ENCODE data around the gene RPL22L1. TPM values are rescaled to one million over a fixed set of nuclear protein-coding genes. Genes with fewer than 3 reads are reported as not detected.
"Not testable (repeated sequence)": the region's sequence is repeated elsewhere in the genome, so short reads cannot be mapped to it uniquely, and the experiment has no call there.

Gene RPL22L1
- total RNA-seq, 1 experiment from 2014 or later, result 43.1 TPM

GRCh38 chr3:170908235-170909116, 38.5 kb upstream of the RPL22L1 start, which contains the start of gene EIF5A2:
Gene EIF5A2 (minus strand): TSS chr3:170908637. CDS start chr3:170907806, 831 bp downstream.
- H3K79me2 ChIP-seq (ENCODE audit: low read length), result no peaks in the 10 kb centered on the region
- no peaks in the 10 kb centered on the region for H3K27me3 ChIP-seq (ENCODE audit: low read length)
- H2AFZ ChIP-seq (ENCODE audit: low read length), result no peak within 1 kb of the TSS
- H4K20me1 ChIP-seq (ENCODE audit: insufficient read depth, low read depth, low read length), result no peaks in the 10 kb centered on the region
- no peaks in the 10 kb centered on the region for H3K36me3 ChIP-seq (ENCODE audit: insufficient read depth, low read length)
- peak within 1 kb of the TSS; percentile 74 for H3K4me2 ChIP-seq (ENCODE audit: low read depth, low read length, poor library complexity, severe bottlenecking)
- peak within 1 kb of the TSS; percentile 68 for H3K4me3 ChIP-seq (ENCODE audit: low read length)
- H3K9me2 ChIP-seq (replicated peaks; ENCODE audit: insufficient read depth, low read length), result no peaks in the 10 kb centered on the region
- no peaks in the 10 kb centered on the region for H3K9me3 ChIP-seq (ENCODE audit: low read length)
- DNase-seq, result peak; percentile 94
- H3K4me1 ChIP-seq (ENCODE audit: low read length), result peaks cover 15% of the 10 kb centered on the region
- H3K9ac ChIP-seq (ENCODE audit: low read length), result peak within 1 kb of the TSS; percentile 71
- H3K27ac ChIP-seq (ENCODE audit: low read length), result no peak within 1 kb of the TSS

- H3K9me3 ChIP-seq (ENCODE audit: low read length), result no peaks in the 10 kb centered on the region
- peaks cover 15% of the 10 kb centered on the region for H3K4me1 ChIP-seq (ENCODE audit: low read length)
- no peak overlapping the region for H2AFZ ChIP-seq (ENCODE audit: low read length)
- no peaks in the 10 kb centered on the region for H3K9me2 ChIP-seq (replicated peaks; ENCODE audit: insufficient read depth, low read length)
- H3K36me3 ChIP-seq (ENCODE audit: insufficient read depth, low read length), result no peaks in the 10 kb centered on the region
- no peaks in the 10 kb centered on the region for H3K27me3 ChIP-seq (ENCODE audit: low read length)
- no peak for DNase-seq
- H3K4me3 ChIP-seq (ENCODE audit: low read length), result peak overlapping the region; percentile 68
- peak overlapping the region; percentile 71 for H3K9ac ChIP-seq (ENCODE audit: low read length)
- no peaks in the 10 kb centered on the region for H4K20me1 ChIP-seq (ENCODE audit: insufficient read depth, low read depth, low read length)
- no peaks in the 10 kb centered on the region for H3K79me2 ChIP-seq (ENCODE audit: low read length)
- H3K27ac ChIP-seq (ENCODE audit: low read length), result no peak overlapping the region
- H3K4me2 ChIP-seq (ENCODE audit: low read depth, low read length, poor library complexity, severe bottlenecking), result peak overlapping the region; percentile 74
These were observed 37.7 kb upstream of the RPL22L1 start for GRCh38 chr3:170907637-170908234.

- H3K27me3 ChIP-seq (ENCODE audit: low read length), result no peaks in the 10 kb centered on the region
- peaks cover 15% of the 10 kb centered on the region for H3K4me1 ChIP-seq (ENCODE audit: low read length)
- H3K9me3 ChIP-seq (ENCODE audit: low read length), result no peaks in the 10 kb centered on the region
- H3K4me3 ChIP-seq (ENCODE audit: low read length), result no peak overlapping the region
- H3K27ac ChIP-seq (ENCODE audit: low read length), result no peak overlapping the region
- H3K9me2 ChIP-seq (replicated peaks; ENCODE audit: insufficient read depth, low read length), result no peaks in the 10 kb centered on the region
- H3K79me2 ChIP-seq (ENCODE audit: low read length), result no peaks in the 10 kb centered on the region
- H3K9ac ChIP-seq (ENCODE audit: low read length), result no peak overlapping the region
- no peak for DNase-seq
- H4K20me1 ChIP-seq (ENCODE audit: insufficient read depth, low read depth, low read length), result no peaks in the 10 kb centered on the region
- H2AFZ ChIP-seq (ENCODE audit: low read length), result no peak overlapping the region
- H3K4me2 ChIP-seq (ENCODE audit: low read depth, low read length, poor library complexity, severe bottlenecking), result no peak overlapping the region
- H3K36me3 ChIP-seq (ENCODE audit: insufficient read depth, low read length), result no peaks in the 10 kb centered on the region
These were observed 35.9 kb upstream of the RPL22L1 start for GRCh38 chr3:170905862-170906261.

GRCh38 chr3:170903123-170903522, 33.1 kb upstream of the RPL22L1 start:
- Histone ChIP-seq H3K4me2 (ENCODE audit: low read depth, low read length, poor library complexity, severe bottlenecking) (no peak overlapping the region), H3K36me3 (ENCODE audit: insufficient read depth, low read length) (no peaks in the 10 kb centered on the region), H2AFZ (ENCODE audit: low read length) (no peak overlapping the region), H3K27ac (ENCODE audit: low read length) (no peak overlapping the region), H3K4me1 (ENCODE audit: low read length) (peaks cover 15% of the 10 kb centered on the region), H3K9me3 (ENCODE audit: low read length) (no peaks in the 10 kb centered on the region), H3K9ac (ENCODE audit: low read length) (no peak overlapping the region), H3K9me2 (replicated peaks; ENCODE audit: insufficient read depth, low read length) (no peaks in the 10 kb centered on the region), H3K4me3 (ENCODE audit: low read length) (no peak overlapping the region), H3K27me3 (ENCODE audit: low read length) (no peaks in the 10 kb centered on the region), H3K79me2 (ENCODE audit: low read length) (no peaks in the 10 kb centered on the region), H4K20me1 (ENCODE audit: insufficient read depth, low read depth, low read length) (no peaks in the 10 kb centered on the region)
- no peak for DNase-seq

GRCh38 chr3:170899455-170899854, 29.5 kb upstream of the RPL22L1 start:
- no peak overlapping the region for H3K4me3 ChIP-seq (ENCODE audit: low read length)
- no peak overlapping the region for H2AFZ ChIP-seq (ENCODE audit: low read length)
- H3K36me3 ChIP-seq (ENCODE audit: insufficient read depth, low read length), result no peaks in the 10 kb centered on the region
- H4K20me1 ChIP-seq (ENCODE audit: insufficient read depth, low read depth, low read length), result no peaks in the 10 kb centered on the region
- H3K4me2 ChIP-seq (ENCODE audit: low read depth, low read length, poor library complexity, severe bottlenecking), result no peak overlapping the region
- no peaks in the 10 kb centered on the region for H3K27me3 ChIP-seq (ENCODE audit: low read length)
- no peak for DNase-seq
- H3K79me2 ChIP-seq (ENCODE audit: low read length), result no peaks in the 10 kb centered on the region
- no peaks in the 10 kb centered on the region for H3K9me2 ChIP-seq (replicated peaks; ENCODE audit: insufficient read depth, low read length)
- H3K27ac ChIP-seq (ENCODE audit: low read length), result no peak overlapping the region
- H3K9ac ChIP-seq (ENCODE audit: low read length), result no peak overlapping the region
- no peaks in the 10 kb centered on the region for H3K9me3 ChIP-seq (ENCODE audit: low read length)
- no peaks in the 10 kb centered on the region for H3K4me1 ChIP-seq (ENCODE audit: low read length)

DNA sequence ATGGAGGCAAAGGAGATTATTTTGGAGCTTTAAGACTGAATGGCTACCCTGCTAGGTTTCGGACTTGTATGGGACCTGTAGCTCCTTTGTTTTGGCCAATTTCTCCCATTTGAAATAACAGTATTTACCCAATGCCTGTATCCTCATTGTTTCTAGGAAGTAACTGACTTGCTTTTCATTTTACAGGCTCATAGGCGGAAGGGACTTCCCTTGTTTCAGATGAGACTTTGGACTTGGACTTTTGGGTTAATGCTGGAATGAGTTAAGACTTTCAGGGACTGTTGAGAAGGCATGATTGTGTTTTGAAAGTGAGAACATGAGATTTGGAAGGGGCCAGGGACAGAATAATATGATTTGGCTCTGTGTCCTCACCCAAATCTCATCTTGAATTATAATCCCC, 28.0 kb upstream of the RPL22L1 start:
- H3K4me3 ChIP-seq (ENCODE audit: low read length), result no peak overlapping the region
- no peaks in the 10 kb centered on the region for H3K79me2 ChIP-seq (ENCODE audit: low read length)
- no peaks in the 10 kb centered on the region for H3K9me3 ChIP-seq (ENCODE audit: low read length)

DNA sequence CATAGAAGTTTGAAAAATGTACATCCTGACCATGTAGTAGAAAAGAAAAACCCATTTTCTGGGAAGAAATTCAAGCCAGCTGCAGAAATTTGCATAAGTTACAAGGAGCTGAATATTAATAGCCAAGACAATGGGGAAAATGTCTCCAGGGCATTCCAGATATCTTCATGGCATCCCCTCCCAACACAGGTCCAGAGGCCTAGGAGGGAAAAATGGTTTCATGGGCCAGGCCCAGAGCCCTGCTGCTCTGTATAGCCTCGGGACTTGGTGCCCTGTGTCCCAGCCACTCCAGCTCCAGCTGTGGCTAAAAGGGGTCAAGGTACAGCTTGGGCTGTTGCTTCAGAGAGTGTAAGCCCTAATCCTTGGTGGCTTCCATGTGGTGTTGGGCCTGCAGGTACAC, 27.2 kb upstream of the RPL22L1 start:
- H4K20me1 ChIP-seq (ENCODE audit: insufficient read depth, low read depth, low read length); H3K9me2 ChIP-seq (replicated peaks; ENCODE audit: insufficient read depth, low read length); H3K27ac ChIP-seq (ENCODE audit: low read length); H3K4me2 ChIP-seq (ENCODE audit: low read depth, low read length, poor library complexity, severe bottlenecking); H3K79me2 ChIP-seq (ENCODE audit: low read length); H3K4me3 ChIP-seq (ENCODE audit: low read length); H2AFZ ChIP-seq (ENCODE audit: low read length); H3K9ac ChIP-seq (ENCODE audit: low read length); H3K9me3 ChIP-seq (ENCODE audit: low read length); H3K36me3 ChIP-seq (ENCODE audit: insufficient read depth, low read length); DNase-seq; H3K4me1 ChIP-seq (ENCODE audit: low read length); H3K27me3 ChIP-seq (ENCODE audit: low read length): not testable (repeated sequence)

More for the DNA sequence above, 28.0 kb upstream of the RPL22L1 start:
- H3K4me2 ChIP-seq (ENCODE audit: low read depth, low read length, poor library complexity, severe bottlenecking), result no peak overlapping the region
- H3K9ac ChIP-seq (ENCODE audit: low read length), result no peak overlapping the region
- H3K9me2 ChIP-seq (replicated peaks; ENCODE audit: insufficient read depth, low read length), result no peaks in the 10 kb centered on the region
- H2AFZ ChIP-seq (ENCODE audit: low read length), result no peak overlapping the region
- H3K27ac ChIP-seq (ENCODE audit: low read length), result no peak overlapping the region
- no peaks in the 10 kb centered on the region for H3K4me1 ChIP-seq (ENCODE audit: low read length)
- no peaks in the 10 kb centered on the region for H3K27me3 ChIP-seq (ENCODE audit: low read length)
- H4K20me1 ChIP-seq (ENCODE audit: insufficient read depth, low read depth, low read length), result no peaks in the 10 kb centered on the region
- DNase-seq, result no peak
- no peaks in the 10 kb centered on the region for H3K36me3 ChIP-seq (ENCODE audit: insufficient read depth, low read length)

DNA sequence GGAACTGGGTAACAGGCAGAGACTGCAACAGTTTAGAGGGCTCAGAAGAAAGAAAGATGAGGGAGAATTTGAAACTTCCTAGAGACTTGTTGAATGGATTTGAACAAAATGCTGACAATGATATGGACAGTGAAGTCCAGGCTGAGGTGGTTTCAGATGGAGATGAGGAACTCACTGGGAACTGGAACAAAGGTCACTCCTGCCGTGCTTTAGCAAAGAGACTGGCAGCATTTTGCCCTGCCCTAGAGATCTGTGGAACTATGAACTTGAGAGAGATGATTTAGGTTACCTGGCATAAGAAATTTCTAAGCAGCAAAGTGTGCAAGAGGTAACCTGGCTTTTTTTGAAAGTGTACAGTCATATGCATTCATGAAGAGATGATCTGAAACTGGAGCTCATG, 26.8 kb upstream of the RPL22L1 start:
- no peak overlapping the region for H3K27ac ChIP-seq (ENCODE audit: low read length)
- no peaks in the 10 kb centered on the region for H3K27me3 ChIP-seq (ENCODE audit: low read length)
- no peaks in the 10 kb centered on the region for H3K4me1 ChIP-seq (ENCODE audit: low read length)
- H3K79me2 ChIP-seq (ENCODE audit: low read length), result no peaks in the 10 kb centered on the region
- no peak for DNase-seq
- no peak overlapping the region for H2AFZ ChIP-seq (ENCODE audit: low read length)
- H3K36me3 ChIP-seq (ENCODE audit: insufficient read depth, low read length), result no peaks in the 10 kb centered on the region
- H3K9ac ChIP-seq (ENCODE audit: low read length), result no peak overlapping the region
- no peaks in the 10 kb centered on the region for H3K9me3 ChIP-seq (ENCODE audit: low read length)
- H3K9me2 ChIP-seq (replicated peaks; ENCODE audit: insufficient read depth, low read length), result no peaks in the 10 kb centered on the region
- H3K4me2 ChIP-seq (ENCODE audit: low read depth, low read length, poor library complexity, severe bottlenecking), result no peak overlapping the region
- H3K4me3 ChIP-seq (ENCODE audit: low read length), result no peak overlapping the region
- no peaks in the 10 kb centered on the region for H4K20me1 ChIP-seq (ENCODE audit: insufficient read depth, low read depth, low read length)

Data from Karpas-422 (cell line).